ENCODE results near the gene FARS2.

DNA sequence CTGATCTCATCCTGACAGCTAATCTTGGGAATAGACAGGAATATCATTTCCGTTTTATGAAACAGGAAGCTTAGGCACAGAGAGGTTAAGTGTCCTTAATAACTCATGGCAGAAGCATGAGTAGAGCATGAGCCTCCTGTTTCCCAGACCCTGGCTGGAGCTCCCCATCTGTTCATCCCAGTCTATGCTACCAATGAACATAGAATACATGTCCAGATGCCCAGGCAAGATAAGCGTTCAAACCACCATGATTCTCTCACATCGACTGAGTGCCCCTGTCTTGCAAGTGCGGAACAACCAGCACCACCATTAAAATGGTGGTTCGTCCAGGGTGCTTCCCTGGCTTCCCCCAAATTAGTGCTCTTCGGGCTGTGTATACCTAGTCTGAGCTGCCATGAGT lies 217.1 kb downstream of the FARS2 start:
- TF ChIP-seq, protein P1, sequence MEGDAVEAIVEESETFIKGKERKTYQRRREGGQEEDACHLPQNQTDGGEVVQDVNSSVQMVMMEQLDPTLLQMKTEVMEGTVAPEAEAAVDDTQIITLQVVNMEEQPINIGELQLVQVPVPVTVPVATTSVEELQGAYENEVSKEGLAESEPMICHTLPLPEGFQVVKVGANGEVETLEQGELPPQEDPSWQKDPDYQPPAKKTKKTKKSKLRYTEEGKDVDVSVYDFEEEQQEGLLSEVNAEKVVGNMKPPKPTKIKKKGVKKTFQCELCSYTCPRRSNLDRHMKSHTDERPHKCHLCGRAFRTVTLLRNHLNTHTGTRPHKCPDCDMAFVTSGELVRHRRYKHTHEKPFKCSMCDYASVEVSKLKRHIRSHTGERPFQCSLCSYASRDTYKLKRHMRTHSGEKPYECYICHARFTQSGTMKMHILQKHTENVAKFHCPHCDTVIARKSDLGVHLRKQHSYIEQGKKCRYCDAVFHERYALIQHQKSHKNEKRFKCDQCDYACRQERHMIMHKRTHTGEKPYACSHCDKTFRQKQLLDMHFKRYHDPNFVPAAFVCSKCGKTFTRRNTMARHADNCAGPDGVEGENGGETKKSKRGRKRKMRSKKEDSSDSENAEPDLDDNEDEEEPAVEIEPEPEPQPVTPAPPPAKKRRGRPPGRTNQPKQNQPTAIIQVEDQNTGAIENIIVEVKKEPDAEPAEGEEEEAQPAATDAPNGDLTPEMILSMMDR (IDR thresholded peaks at IDR 0.05), result no peak
- TF ChIP-seq POLR2A (IDR thresholded peaks at IDR 0.05), result no peak

Measured in transverse colon (tissue), 3 donors.